Tibial artery (tissue), 4 donors: ENCODE data around the gene MT3.

Source experiments
- DNase-seq, 2 donors: peaks; one replicate each; pipeline ENCODE4 v3.0.0-alpha.2; 2019
- H3K27ac ChIP-seq, 2 donors: fragments of 200-600 bp; sonication (generic) in 1 of 2; 1 replicate in 1 of 2; 2 replicates in 1 of 2; pipeline ENCODE4 v1.5.1; 2018 to 2019; ENCODE audit warnings: mild to moderate bottlenecking in 1 of 2
- H3K27me3 ChIP-seq, 2 donors: fragments of 200-600 bp; sonication (generic) in 1 of 2; one replicate each; pipeline versions ENCODE4 v1.5.1 to v1.6.0; 2016 to 2019
- H3K36me3 ChIP-seq, 3 donors: fragments of 200-600 bp; sonication (generic) in 2 of 3; one replicate each; pipeline ENCODE4 v1.5.1; 2016 to 2019; ENCODE audit warnings: mild to moderate bottlenecking in 2 of 3
- H3K4me1 ChIP-seq, 4 donors: fragments of 200-600 bp; sonication (generic) in 2 of 4; 1 replicate in 3 of 4; 2 replicates in 1 of 4; pipeline ENCODE4 v1.5.1; 2016 to 2019
- H3K4me3 ChIP-seq, 2 donors: fragments of 200-600 bp; sonication (generic) in 1 of 2; 1 replicate in 1 of 2; 2 replicates in 1 of 2; pipeline ENCODE4 v1.5.1; 2018 to 2019; ENCODE audit warnings: mild to moderate bottlenecking in 2 of 2
- H3K9me3 ChIP-seq, 3 donors: fragments of 200-600 bp; sonication (generic) in 1 of 3; one replicate each; pipeline ENCODE4 v1.5.1; 2016 to 2019
- CTCF ChIP-seq, 2 experiments: fragments of 200-600 bp in 1 of 2; fragments of 450-650 bp in 1 of 2; IDR thresholded peaks; one replicate each; pipeline ENCODE4 v1.5.1; 2017 to 2019; ENCODE audit warnings: antibody characterized with exemption in 2 of 2, mild to moderate bottlenecking in 1 of 2, moderate library complexity in 1 of 2
- intact Hi-C: fragments of 100-400 bp; cut with DNase I; formaldehyde crosslinking; loops from one replicate; pipeline ENCODE4 v1.15.0; 2023; ENCODE audit warnings: low total_unique reads

Gene MT3

GRCh38 chr16:56625140-56625942 lies 36.0 kb downstream of the MT3 start, which contains the start of gene MT1E:
TSS of gene MT1E (plus strand) at chr16:56625781. CDS start at chr16:56625852, 71 bp downstream.
- peak within 1 kb of the TSS; percentile 64 to 80 for H3K4me3 ChIP-seq
- no peak for TF ChIP-seq CTCF (IDR thresholded peaks at IDR 0.05)
- peaks cover 0 to 16% (median 3%) of the 10 kb centered on the region in 4 donors for H3K4me1 ChIP-seq
- intact Hi-C loops = no loop called here
- no peaks in the 10 kb centered on the region for H3K36me3 ChIP-seq
- H3K27me3 ChIP-seq = no peaks in the 10 kb centered on the region
- peak within 1 kb of the TSS; percentile 87 to 99 for H3K27ac ChIP-seq
- no peaks in the 10 kb centered on the region for H3K9me3 ChIP-seq
- peak; percentile 65 to 93 for DNase-seq

GRCh38 chr16:56625943-56626654 lies 36.8 kb downstream of the MT3 start:
- H3K9me3 ChIP-seq = no peaks in the 10 kb centered on the region
- H3K36me3 ChIP-seq = no peaks in the 10 kb centered on the region
- peak overlapping the region; percentile 64 to 80 for H3K4me3 ChIP-seq
- H3K4me1 ChIP-seq = peaks cover 0 to 16% (median 3%) of the 10 kb centered on the region in 4 donors
- TF ChIP-seq CTCF (IDR thresholded peaks at IDR 0.05) = no peak
- DNase-seq = peak; percentile 85 to 93
- H3K27ac ChIP-seq = peak overlapping the region; percentile 87 to 99
- intact Hi-C loops = no loop called here
- no peaks in the 10 kb centered on the region for H3K27me3 ChIP-seq

GRCh38 chr16:56626685-56627084 lies 37.4 kb downstream of the MT3 start:
- no peak for DNase-seq
- Histone ChIP-seq H3K9me3 (no peaks in the 10 kb centered on the region), H3K36me3 (no peaks in the 10 kb centered on the region), H3K27me3 (no peaks in the 10 kb centered on the region), H3K27ac (peak overlapping the region; percentile 87 to 99), H3K4me3 (peak overlapping the region; percentile 64 to 80), H3K4me1 (peaks cover 0 to 22% (median 4%) of the 10 kb centered on the region in 4 donors)
- TF ChIP-seq CTCF (IDR thresholded peaks at IDR 0.05) = no peak
- intact Hi-C loops = no loop called here

- intact Hi-C loops = no loop called here
- no peak overlapping the region for H3K4me3 ChIP-seq
- peak overlapping the region; percentile 50 to 99 for H3K27ac ChIP-seq
- no peaks in the 10 kb centered on the region for H3K27me3 ChIP-seq
- H3K4me1 ChIP-seq = peaks cover 0 to 38% (median 9%) of the 10 kb centered on the region in 4 donors
- no peak for DNase-seq
- no peak for TF ChIP-seq CTCF (IDR thresholded peaks at IDR 0.05)
- H3K9me3 ChIP-seq = no peaks in the 10 kb centered on the region
- no peaks in the 10 kb centered on the region for H3K36me3 ChIP-seq
These were observed 39.4 kb downstream of the MT3 start for GRCh38 chr16:56628486-56629350.

- no peak for DNase-seq
- Histone ChIP-seq H3K9me3 (no peaks in the 10 kb centered on the region), H3K4me1 (peaks cover 0 to 46% (median 12%) of the 10 kb centered on the region in 4 donors), H3K27me3 (no peaks in the 10 kb centered on the region), H3K4me3 (no peak overlapping the region), H3K27ac (peak overlapping the region; percentile 50 to 99), H3K36me3 (no peaks in the 10 kb centered on the region)
- intact Hi-C loops = no loop called here
- TF ChIP-seq CTCF (IDR thresholded peaks at IDR 0.05) = no peak
These were observed 40.2 kb downstream of the MT3 start for GRCh38 chr16:56629531-56629930.
